Activated naive CD8-positive, alpha-beta T cell (primary cell): ENCODE data around the gene MTFR1L.

Experiments used
- H3K27ac Mint-ChIP-seq: one replicate; pipeline ENCODE4 v1.8.0; 2021; ENCODE audit warnings: mixed read lengths
- H3K27me3 Mint-ChIP-seq: one replicate; pipeline ENCODE4 v1.8.0; 2021; ENCODE audit warnings: mixed read lengths
- H3K36me3 Mint-ChIP-seq: one replicate; pipeline ENCODE4 v1.8.0; 2021; ENCODE audit warnings: mixed read lengths
- H3K4me1 Mint-ChIP-seq: one replicate; pipeline ENCODE4 v1.8.0; 2021; ENCODE audit warnings: low read depth, mixed read lengths
- H3K4me3 Mint-ChIP-seq: one replicate; pipeline ENCODE4 v1.8.0; 2021; ENCODE audit warnings: mild to moderate bottlenecking, mixed read lengths
- H3K9me3 Mint-ChIP-seq: one replicate; pipeline ENCODE4 v1.8.0; 2021; ENCODE audit warnings: low read depth, mixed read lengths

The MTFR1L gene

DNA sequence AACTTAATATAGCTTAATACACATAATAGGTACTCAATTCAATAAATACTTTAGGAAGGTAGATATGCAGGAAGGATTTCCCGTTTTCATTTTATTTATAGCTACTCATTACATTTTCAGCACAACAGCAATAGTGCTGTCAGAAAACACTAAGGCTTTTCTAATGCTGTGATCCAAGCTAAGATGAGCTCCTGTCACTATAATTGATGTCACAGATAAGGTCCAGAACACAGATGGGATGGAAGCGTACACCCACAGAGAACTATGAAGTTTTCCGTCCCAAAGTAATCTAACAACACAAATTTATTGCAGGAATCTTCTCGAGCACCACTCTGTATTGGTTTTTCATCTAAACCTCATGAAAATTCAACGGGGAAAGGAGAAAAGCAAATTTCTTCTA, 25.9 kb downstream of the MTFR1L start:
- Mint-ChIP-seq H3K36me3 (no peaks in the 10 kb centered on the region), H3K9me3 (no peaks in the 10 kb centered on the region), H3K27me3 (no peaks in the 10 kb centered on the region), H3K27ac (no peak overlapping the region), H3K4me3 (no peak overlapping the region), H3K4me1 (no peaks in the 10 kb centered on the region)

DNA sequence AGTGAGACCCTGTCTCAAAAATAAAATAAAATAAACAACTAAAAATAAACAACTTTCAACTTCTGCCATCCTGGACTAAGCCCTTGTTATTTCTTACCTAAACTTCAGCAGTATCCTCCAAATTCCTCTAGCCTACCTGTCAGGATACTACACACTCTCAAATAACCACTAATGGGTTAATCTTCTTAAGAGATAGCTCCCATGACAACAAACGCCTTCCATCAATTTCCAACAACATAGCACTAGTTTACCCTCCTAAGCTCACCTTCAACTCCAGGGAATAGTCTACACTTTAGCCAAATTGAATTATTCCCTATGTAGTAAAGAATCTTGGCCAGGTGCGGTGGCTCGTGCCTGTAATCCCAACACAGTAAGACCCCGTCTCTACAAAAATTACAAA, 28.2 kb downstream of the MTFR1L start:
- no peak overlapping the region for H3K4me3 Mint-ChIP-seq
- H3K4me1 Mint-ChIP-seq: no peaks in the 10 kb centered on the region
- no peaks in the 10 kb centered on the region for H3K27me3 Mint-ChIP-seq
- no peaks in the 10 kb centered on the region for H3K9me3 Mint-ChIP-seq
- peaks cover 5% of the 10 kb centered on the region for H3K36me3 Mint-ChIP-seq
- no peak overlapping the region for H3K27ac Mint-ChIP-seq

DNA sequence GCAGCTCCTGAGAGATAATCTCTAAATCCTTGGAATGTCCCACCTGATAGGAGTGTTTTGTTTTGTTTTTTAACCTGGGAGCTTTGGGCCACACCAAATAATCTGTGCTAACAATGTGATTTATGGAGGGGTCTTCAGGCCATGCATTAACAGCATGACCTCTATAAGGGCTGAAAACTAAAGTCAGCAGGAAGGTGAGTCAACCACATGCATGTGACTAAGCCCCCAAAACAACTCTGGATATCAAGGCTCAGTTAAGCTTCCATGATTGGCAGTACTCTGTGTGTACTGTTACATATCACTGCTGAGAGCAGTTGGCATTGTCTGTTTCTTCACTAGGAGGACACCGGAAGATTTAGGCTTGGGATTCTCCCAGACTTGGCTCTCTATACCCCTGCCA, 28.8 kb downstream of the MTFR1L start:
- Mint-ChIP-seq H3K4me3 (no peak overlapping the region), H3K4me1 (no peaks in the 10 kb centered on the region), H3K27me3 (no peaks in the 10 kb centered on the region), H3K9me3 (no peaks in the 10 kb centered on the region), H3K27ac (no peak overlapping the region), H3K36me3 (peaks cover 5% of the 10 kb centered on the region)

DNA sequence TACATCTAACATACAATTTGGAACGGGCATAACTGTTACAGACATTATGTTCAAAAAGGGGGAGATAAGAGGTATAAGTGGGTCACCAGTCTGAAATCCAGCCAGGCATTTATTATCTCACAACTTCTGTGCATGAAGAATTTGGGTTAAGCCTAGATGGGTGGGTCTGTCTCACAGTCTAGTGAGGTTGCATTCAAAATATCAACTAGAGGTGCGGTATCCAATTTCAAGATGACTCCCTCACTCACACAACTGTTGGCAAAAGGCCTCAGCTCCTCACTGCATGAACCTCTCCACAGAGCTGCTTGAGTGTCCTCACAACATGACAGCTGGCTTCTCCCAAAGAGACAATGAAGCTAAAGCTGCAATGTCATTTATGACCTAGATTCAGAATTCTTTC, 34.8 kb downstream of the MTFR1L start:
- no peaks in the 10 kb centered on the region for H3K27me3 Mint-ChIP-seq
- H3K9me3 Mint-ChIP-seq: no peaks in the 10 kb centered on the region
- H3K36me3 Mint-ChIP-seq: peaks cover 5% of the 10 kb centered on the region
- no peak overlapping the region for H3K4me3 Mint-ChIP-seq
- H3K4me1 Mint-ChIP-seq: peaks cover 9% of the 10 kb centered on the region
- H3K27ac Mint-ChIP-seq: no peak overlapping the region

DNA sequence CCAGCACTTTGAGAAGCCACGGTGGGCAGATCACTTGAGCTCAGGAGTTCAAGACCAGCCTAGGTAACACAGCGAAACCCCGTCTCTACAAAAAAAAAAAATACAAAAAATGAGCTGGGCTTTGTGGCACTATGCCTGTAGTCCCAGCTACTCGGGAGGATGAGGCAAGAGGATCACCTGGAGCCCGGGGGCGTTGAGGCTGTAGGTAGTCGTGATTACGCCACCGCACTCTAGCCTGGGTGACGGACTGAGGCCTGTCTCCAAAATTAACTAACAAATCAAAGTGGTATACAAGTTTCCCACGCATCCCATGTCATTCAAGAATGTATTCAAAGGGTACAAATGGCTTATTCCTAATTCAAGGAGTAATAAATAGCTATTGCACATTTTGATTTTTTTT, 37.1 kb downstream of the MTFR1L start:
- Mint-ChIP-seq H3K27me3 (no peaks in the 10 kb centered on the region), H3K4me1 (peaks cover 18% of the 10 kb centered on the region), H3K36me3 (no peaks in the 10 kb centered on the region), H3K27ac (no peak overlapping the region), H3K4me3 (no peak overlapping the region), H3K9me3 (no peaks in the 10 kb centered on the region)

DNA sequence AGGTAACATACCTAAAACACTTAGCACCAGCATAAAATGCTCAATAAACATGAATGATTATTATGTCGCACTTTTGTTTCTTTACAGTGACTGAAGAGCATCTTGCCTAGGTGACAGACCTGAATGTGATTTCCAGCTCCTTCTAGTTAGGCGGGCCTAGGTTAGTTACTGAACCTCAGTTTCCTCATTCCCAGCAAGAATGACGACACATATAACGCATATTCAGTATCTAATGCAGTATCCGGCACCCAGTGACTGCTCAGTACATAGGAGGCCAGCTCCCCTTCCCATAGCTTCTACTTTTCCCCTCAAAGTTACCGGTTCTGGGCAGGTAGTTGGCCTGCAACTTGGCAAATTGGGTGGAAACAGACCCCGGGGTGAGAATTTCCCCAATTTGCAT, 38.7 kb downstream of the MTFR1L start:
- Mint-ChIP-seq H3K36me3 (peaks cover 3% of the 10 kb centered on the region), H3K4me3 (peak overlapping the region; percentile 91), H3K9me3 (no peaks in the 10 kb centered on the region), H3K27me3 (no peaks in the 10 kb centered on the region), H3K4me1 (peaks cover 18% of the 10 kb centered on the region), H3K27ac (peak overlapping the region; percentile 73)

DNA sequence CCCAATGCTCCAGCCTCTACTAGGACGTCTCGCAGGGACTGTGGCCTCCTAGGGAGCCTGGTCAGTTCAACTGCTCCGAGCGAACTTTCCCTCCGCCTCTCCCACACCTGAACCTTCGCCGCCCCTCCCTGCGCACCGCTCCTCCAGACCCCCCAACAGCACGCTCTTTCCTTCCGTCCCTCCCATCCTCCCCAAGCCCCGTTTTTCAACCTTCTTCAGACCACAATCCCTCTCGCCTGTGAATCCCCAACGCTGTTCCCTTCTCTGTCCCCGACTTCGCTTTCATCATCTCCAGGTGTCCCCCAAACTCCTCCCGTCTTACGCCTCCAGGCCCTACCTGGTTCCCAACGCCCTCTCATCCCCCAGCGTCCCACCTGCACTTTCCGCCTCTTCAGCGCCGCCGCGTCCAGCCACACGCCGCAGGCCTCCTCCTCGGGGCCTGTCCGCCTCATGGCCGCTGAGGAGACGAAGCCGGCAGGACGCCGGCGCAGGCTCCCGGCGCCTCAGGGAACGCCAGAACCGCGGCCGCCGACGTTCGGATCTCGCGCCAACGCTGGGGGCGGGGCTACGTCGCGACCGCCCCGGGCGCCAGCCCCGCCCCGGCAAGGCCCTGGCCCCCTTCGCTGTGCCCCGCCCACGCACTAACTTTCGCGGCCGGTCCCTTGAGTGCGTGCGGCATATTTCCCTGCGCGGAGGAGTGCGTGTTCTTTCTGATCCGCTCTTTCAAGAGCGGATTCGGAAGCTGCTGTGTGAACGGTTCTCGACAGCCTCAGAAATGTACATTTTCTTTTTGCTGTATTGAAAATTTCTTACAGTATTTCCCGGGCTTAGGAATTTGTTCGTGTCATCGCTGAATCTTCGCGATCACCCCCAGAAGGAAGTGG, 39.4 kb downstream of the MTFR1L start, which contains the start of gene AUNIP:
Gene AUNIP, minus strand, starts transcription at position 552 of the 884 bp plus-strand sequence. Its CDS starts 100 bp downstream, at position 452.
- Mint-ChIP-seq H3K4me3 (peak within 1 kb of the TSS; percentile 91), H3K9me3 (no peaks in the 10 kb centered on the region), H3K27me3 (no peaks in the 10 kb centered on the region), H3K27ac (peak within 1 kb of the TSS; percentile 88), H3K36me3 (peaks cover 3% of the 10 kb centered on the region), H3K4me1 (peaks cover 18% of the 10 kb centered on the region)

DNA sequence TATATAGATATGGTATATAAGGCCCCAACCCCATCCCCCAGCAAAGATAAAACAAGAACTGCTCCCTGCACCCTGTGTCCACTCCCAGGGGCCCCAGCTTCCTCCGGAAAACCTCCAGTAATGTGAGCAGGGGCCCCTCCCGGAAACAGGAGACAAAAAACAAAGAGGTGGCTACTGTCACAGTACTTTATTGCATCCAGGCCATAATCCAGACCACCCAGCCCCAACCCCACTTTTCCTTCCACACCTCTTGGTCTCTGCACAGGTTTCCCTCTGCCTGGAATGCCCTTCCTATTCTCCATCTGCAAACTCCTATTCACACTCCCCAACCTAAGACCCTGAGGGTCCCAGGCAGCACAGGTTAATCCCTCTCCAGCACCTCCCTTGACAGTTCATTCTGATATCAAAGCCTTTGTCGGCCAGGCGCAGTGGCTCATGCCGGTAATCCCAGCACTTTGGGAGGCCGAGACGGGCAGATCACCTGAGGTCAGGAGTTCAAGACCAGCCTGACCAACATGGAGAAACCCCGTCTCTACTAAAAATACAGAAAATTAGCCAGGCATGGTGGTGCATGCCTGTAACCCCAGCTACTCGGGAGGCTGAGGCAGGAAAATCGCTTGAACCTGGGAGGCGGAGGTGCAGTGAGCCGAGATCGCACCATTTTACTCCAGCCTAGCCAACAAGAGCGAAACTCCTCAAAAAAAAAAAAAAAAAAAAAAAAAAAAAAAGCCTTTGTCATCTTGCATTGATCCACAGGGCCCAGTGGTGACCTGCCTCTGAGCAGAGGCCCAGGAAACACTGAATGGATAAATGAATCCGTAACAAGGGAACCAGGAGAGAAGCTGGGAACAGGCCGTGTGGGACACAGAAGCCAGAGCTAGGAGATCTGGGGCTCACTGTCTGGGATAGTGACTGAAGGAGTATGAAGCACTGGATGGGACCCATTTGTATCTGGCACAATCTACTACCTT, 41.8 kb downstream of the MTFR1L start:
- H3K4me1 Mint-ChIP-seq: peaks cover 18% of the 10 kb centered on the region
- peaks cover 7% of the 10 kb centered on the region for H3K36me3 Mint-ChIP-seq
- H3K4me3 Mint-ChIP-seq: peak overlapping the region; percentile 63
- H3K27me3 Mint-ChIP-seq: no peaks in the 10 kb centered on the region
- no peaks in the 10 kb centered on the region for H3K9me3 Mint-ChIP-seq
- H3K27ac Mint-ChIP-seq: peak overlapping the region; percentile 46

DNA sequence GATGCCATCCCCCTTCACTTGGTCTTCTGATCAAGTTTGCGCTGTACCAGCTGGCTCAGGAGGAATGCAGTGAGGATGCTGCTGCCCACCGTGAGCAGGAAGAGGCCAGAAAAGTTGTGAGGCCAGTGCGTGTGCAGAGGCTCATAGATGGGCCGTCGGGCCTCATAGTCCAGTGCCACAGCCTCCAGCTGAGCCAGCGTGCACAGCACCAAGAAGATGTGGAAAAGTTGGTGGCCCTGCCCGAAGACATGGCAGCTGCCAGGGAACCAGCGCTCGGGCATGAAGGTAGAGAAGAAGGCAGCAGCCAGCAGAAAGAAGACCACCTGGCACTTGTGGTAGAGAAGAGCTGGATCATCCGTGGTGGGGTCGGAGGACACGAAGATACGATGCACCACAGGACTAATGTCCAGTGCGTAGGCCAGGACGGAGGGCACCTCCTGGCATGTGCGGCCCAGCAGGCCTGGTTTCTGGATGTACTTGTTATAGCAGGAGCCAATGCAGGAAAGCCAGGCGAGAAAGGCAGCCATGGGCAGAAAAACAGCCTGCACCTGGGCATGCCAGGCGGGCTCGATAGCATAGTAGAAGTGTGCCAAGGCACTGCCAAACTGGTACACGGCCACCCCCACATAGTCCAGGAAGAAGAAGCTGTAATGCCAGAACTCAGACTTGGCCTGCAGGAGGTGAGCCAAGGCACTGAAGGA, 43.2 kb downstream of the MTFR1L start:
- no peaks in the 10 kb centered on the region for H3K9me3 Mint-ChIP-seq
- no peak overlapping the region for H3K27ac Mint-ChIP-seq
- H3K4me1 Mint-ChIP-seq: peaks cover 18% of the 10 kb centered on the region
- no peaks in the 10 kb centered on the region for H3K27me3 Mint-ChIP-seq
- no peak overlapping the region for H3K4me3 Mint-ChIP-seq
- peaks cover 7% of the 10 kb centered on the region for H3K36me3 Mint-ChIP-seq

DNA sequence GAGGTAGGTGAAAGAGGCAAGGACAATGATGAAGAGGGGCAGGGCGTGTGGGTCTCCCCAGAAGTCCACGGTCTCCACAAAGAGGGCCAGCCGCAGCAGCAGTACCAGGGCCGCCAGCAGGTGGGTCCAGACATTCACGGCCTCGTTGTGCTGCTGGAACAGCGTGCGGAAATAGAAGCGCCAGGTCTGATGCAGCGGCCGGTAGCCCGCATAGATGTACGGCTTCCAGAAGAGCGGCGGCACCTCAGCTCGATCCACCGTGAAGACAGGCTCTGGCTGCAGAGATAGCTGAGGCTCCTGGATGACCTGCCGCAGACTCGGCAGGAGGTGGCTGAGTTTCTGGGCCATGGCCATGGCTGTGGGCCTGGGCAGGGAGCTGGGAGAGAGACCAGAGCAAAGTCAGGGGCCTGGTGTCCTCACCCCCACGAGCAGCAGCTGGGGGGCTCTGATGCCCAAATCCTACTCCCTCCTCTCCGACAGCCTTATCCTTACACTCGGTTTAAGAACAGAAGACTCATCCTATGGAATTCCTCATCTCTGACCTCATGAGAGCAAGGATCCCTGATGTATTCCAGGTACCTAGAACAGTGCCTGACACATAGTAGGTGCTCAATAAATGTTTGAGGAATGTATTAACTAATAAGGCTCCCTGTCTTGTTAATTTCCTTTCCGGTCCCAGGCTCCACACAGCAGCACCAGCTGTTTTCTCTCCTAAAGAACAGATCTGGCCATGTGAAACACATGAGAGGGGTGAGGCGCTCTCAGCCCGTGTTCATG, 43.9 kb downstream of the MTFR1L start:
- H3K4me1 Mint-ChIP-seq: peaks cover 16% of the 10 kb centered on the region
- H3K27ac Mint-ChIP-seq: no peak overlapping the region
- H3K27me3 Mint-ChIP-seq: no peaks in the 10 kb centered on the region
- H3K36me3 Mint-ChIP-seq: peaks cover 7% of the 10 kb centered on the region
- H3K4me3 Mint-ChIP-seq: no peak overlapping the region
- H3K9me3 Mint-ChIP-seq: no peaks in the 10 kb centered on the region

DNA sequence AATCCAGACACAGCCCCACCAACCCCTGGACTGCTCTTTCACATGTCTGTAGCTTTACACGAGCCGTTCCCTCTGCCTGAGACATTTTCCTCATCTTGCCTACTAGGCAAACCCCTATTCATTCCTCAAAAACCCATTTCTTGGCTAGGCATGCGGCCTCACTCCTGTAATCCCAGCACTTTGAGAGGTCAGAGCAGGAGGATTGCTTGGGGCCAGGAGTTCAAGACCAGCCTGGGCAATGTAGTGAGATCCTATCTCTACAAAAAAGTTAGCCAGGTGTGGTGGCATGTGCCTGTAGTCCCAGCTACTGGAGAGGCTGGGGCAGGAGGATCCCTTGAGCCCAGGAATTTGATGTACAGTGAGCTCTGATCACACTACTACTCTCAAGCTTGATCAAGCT, 44.7 kb downstream of the MTFR1L start:
- Mint-ChIP-seq H3K27ac (no peak overlapping the region), H3K4me3 (no peak overlapping the region), H3K36me3 (peaks cover 7% of the 10 kb centered on the region), H3K27me3 (no peaks in the 10 kb centered on the region), H3K9me3 (no peaks in the 10 kb centered on the region), H3K4me1 (peaks cover 10% of the 10 kb centered on the region)

DNA sequence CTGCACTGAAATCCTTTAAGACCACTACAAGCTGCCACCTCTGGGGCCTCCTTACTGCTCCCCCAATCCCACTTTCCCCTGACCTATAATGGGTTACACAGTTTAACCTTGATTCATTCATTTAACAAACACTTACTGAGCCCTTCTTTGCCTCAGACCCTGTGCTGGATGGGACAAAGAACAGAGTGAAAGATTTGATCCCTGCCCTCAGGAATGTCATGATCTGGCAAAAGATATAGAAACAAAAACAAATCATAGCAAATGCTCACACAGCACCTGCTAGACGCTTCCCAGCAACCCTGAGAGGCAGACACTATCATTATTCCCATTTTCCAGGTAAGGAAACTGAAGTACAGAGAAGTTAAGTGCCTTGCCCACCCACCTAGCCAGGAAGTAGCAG, 46.5 kb downstream of the MTFR1L start:
- H3K27me3 Mint-ChIP-seq: no peaks in the 10 kb centered on the region
- H3K36me3 Mint-ChIP-seq: peaks cover 7% of the 10 kb centered on the region
- H3K9me3 Mint-ChIP-seq: no peaks in the 10 kb centered on the region
- H3K4me1 Mint-ChIP-seq: no peaks in the 10 kb centered on the region
- H3K4me3 Mint-ChIP-seq: no peak overlapping the region
- H3K27ac Mint-ChIP-seq: no peak overlapping the region

DNA sequence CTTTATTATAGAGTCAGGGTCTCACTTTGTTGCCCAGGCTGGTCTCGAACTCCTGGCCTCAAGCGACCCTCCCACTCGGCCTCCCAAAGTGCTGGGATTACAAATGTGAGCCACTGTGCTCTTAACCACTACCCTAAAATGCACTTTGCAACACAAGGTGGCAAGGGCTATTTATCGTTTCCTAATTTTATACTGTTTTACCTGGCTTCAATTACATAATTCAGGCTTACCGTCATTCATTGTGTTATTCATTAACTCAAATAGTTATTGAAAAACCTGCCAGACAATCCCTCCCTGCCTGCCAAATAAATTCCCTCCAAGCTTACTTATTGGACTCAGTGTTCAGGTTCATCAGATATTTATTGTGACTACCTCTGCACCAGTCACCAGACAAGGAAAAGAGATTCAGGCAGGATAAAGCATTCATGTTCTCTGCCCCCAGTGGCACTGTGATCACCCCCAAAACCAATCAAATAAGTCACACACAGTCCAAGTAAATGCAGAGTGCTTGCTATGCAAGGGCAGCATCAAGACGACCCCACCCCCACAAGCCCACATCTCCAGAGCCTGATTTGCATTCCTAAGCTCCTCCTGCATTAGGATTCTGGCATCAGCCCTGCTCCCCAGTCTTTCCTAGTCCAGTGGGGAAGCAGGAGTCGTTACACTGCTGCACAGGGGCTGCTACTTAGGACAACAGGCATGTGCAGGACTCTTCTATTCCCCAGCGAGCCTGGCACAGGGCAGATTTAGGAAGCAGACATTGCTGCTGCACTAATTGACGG, 47.6 kb downstream of the MTFR1L start:
- Mint-ChIP-seq H3K27me3 (no peaks in the 10 kb centered on the region), H3K4me1 (no peaks in the 10 kb centered on the region), H3K27ac (no peak overlapping the region), H3K4me3 (no peak overlapping the region), H3K9me3 (no peaks in the 10 kb centered on the region), H3K36me3 (peaks cover 7% of the 10 kb centered on the region)
